ENCODE data around the gene RXRG.

Gene RXRG

GRCh38 chr1:165402517-165403111, 42.3 kb downstream of the RXRG start:
- TF ChIP-seq FOXP2 (optimal IDR thresholded peaks at IDR 0.05; ENCODE audit: borderline replicate concordance, extremely low read depth, extremely low read length, insufficient read depth) (no peak), SIN3A (IDR thresholded peaks at IDR 0.05; ENCODE audit: borderline replicate concordance, insufficient read depth, low read length) (no peak), POLR2AphosphoS5 (IDR thresholded peaks at IDR 0.05; ENCODE audit: low read depth, low read length) (no peak), TAF1 (IDR thresholded peaks at IDR 0.05; ENCODE audit: borderline replicate concordance, insufficient read depth, low read length) (no peak), REST (IDR thresholded peaks at IDR 0.05; ENCODE audit: insufficient read depth in 1 of 2, low read depth in 2 of 2, low read length in 2 of 2) (no peak)

GRCh38 chr1:165397944-165398343, 47.0 kb downstream of the RXRG start:
- peak; percentile 33 for TF ChIP-seq FOXP2 (optimal IDR thresholded peaks at IDR 0.05; ENCODE audit: borderline replicate concordance, extremely low read depth, extremely low read length, insufficient read depth)
- TF ChIP-seq REST (IDR thresholded peaks at IDR 0.05; ENCODE audit: insufficient read depth in 1 of 2, low read depth in 2 of 2, low read length in 2 of 2) = no peak

- TF ChIP-seq REST (IDR thresholded peaks at IDR 0.05; ENCODE audit: insufficient read depth in 1 of 2, low read depth in 2 of 2, low read length in 2 of 2) = no peak
- TF ChIP-seq POLR2AphosphoS5 (IDR thresholded peaks at IDR 0.05; ENCODE audit: low read depth, low read length) = no peak
- TF ChIP-seq TAF1 (IDR thresholded peaks at IDR 0.05; ENCODE audit: borderline replicate concordance, insufficient read depth, low read length) = no peak
- no peak for TF ChIP-seq FOXP2 (optimal IDR thresholded peaks at IDR 0.05; ENCODE audit: borderline replicate concordance, extremely low read depth, extremely low read length, insufficient read depth)
- no peak for TF ChIP-seq SIN3A (IDR thresholded peaks at IDR 0.05; ENCODE audit: borderline replicate concordance, insufficient read depth, low read length)
These were observed 49.0 kb downstream of the RXRG start for GRCh38 chr1:165395901-165396300.

- TF ChIP-seq TAF1 (IDR thresholded peaks at IDR 0.05; ENCODE audit: borderline replicate concordance, insufficient read depth, low read length) (no peak), FOXP2 (optimal IDR thresholded peaks at IDR 0.05; ENCODE audit: borderline replicate concordance, extremely low read depth, extremely low read length, insufficient read depth) (no peak), REST (IDR thresholded peaks at IDR 0.05; ENCODE audit: insufficient read depth in 1 of 2, low read depth in 2 of 2, low read length in 2 of 2) (no peak), POLR2AphosphoS5 (IDR thresholded peaks at IDR 0.05; ENCODE audit: low read depth, low read length) (no peak), SIN3A (IDR thresholded peaks at IDR 0.05; ENCODE audit: borderline replicate concordance, insufficient read depth, low read length) (no peak)
These were observed 49.4 kb downstream of the RXRG start for GRCh38 chr1:165395478-165395877.

All from PFSK-1 (cell line).